H1 (cell line): ENCODE results near the gene SKAP1.

ENCODE experiments used
- MAFK ChIP-seq: IDR thresholded peaks from 2 replicates; pipeline ENCODE4 v1.6.1; 2012; ENCODE audit warnings: low read depth, mild to moderate bottlenecking, improper control_type of control experiment, low read length
- NRF1 ChIP-seq: IDR thresholded peaks from 2 replicates; pipeline ENCODE4 v1.6.1; 2011; ENCODE audit warnings: mild to moderate bottlenecking, low read depth, low read length, improper control_type of control experiment
- SRF ChIP-seq: IDR thresholded peaks from 2 replicates; pipeline ENCODE4 v1.6.1; 2011; ENCODE audit warnings: mild to moderate bottlenecking, low read depth, low read length, moderate library complexity
- TEAD4 ChIP-seq: IDR thresholded peaks from 2 replicates; pipeline ENCODE4 v1.6.1; 2012; ENCODE audit warnings: low read depth, low read length, inconsistent platforms, mixed read lengths
- TF ChIP-seq, protein P1 (sequence below), 3 experiments: IDR thresholded peaks; 1 replicate in 2 of 3; 2 replicates in 1 of 3; pipeline versions ENCODE4 v1.5.1 to v1.6.1; 2011; ENCODE audit warnings: low read length in 3 of 3, mild to moderate bottlenecking in 3 of 3, inconsistent platforms in 2 of 3, low read depth in 1 of 3, moderate library complexity in 1 of 3; ENCODE audit not compliant: insufficient read depth in 1 of 3; ENCODE audit errors: control extremely low read depth in 1 of 3

DNA sequence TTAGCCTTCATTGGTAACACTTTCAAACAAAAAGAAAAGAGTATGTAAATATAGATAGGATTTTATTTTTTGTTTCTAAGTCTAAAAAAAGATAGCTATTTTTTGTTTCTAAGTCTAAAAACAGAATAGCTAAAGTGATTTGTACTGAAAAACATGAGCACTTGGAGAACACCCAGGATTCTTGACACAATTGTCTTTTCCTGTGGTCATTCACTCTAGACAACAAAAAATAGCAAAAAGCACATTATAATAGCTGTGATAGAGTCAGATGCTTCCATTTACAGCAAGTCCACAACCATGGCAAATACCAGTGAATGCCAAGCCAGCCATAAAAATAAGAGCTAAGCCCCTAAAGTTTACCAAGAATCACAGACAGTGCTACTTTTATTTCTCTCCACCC lies 36.7 kb downstream of the SKAP1 start:
- TF ChIP-seq TEAD4 (no peak), NRF1 (no peak), SRF (no peak), MAFK (no peak)
- TF ChIP-seq, protein P1, sequence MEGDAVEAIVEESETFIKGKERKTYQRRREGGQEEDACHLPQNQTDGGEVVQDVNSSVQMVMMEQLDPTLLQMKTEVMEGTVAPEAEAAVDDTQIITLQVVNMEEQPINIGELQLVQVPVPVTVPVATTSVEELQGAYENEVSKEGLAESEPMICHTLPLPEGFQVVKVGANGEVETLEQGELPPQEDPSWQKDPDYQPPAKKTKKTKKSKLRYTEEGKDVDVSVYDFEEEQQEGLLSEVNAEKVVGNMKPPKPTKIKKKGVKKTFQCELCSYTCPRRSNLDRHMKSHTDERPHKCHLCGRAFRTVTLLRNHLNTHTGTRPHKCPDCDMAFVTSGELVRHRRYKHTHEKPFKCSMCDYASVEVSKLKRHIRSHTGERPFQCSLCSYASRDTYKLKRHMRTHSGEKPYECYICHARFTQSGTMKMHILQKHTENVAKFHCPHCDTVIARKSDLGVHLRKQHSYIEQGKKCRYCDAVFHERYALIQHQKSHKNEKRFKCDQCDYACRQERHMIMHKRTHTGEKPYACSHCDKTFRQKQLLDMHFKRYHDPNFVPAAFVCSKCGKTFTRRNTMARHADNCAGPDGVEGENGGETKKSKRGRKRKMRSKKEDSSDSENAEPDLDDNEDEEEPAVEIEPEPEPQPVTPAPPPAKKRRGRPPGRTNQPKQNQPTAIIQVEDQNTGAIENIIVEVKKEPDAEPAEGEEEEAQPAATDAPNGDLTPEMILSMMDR (IDR thresholded peaks at IDR 0.05; ENCODE audit: control extremely low read depth in 1 of 3, insufficient read depth in 1 of 3, low read depth in 1 of 3, low read length in 3 of 3), result no peak
